ENCODE measurements around the gene RTP1.
"Not testable (repeated sequence)": the region's sequence is repeated elsewhere in the genome, so short reads cannot be mapped to it uniquely, and the experiment has no call there.

RTP1 gene

DNA sequence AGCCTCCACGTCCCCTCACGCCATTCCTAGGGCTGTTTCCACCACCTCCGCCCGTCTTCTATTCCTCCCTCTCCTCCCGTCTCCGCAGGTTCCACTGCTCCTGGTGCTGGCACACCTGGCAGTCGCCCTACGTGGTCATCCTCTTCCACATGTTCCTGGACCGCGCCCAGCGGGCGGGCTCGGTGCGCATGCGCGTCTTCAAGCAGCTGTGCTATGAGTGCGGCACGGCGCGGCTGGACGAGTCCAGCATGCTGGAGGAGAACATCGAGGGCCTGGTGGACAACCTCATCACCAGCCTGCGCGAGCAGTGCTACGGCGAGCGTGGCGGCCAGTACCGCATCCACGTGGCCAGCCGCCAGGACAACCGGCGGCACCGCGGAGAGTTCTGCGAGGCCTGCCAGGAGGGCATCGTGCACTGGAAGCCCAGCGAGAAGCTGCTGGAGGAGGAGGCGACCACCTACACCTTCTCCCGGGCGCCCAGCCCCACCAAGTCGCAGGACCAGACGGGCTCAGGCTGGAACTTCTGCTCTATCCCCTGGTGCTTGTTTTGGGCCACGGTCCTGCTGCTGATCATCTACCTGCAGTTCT is 2.3 kb downstream of the RTP1 start:
- DNase-seq, result not testable (repeated sequence)

- DNase-seq, result no peak
These were observed 8.4 kb downstream of the RTP1 start for GRCh38 chr3:187205683-187206082.

- no peak for DNase-seq
These were observed 9.8 kb downstream of the RTP1 start for GRCh38 chr3:187207062-187207461.

DNA sequence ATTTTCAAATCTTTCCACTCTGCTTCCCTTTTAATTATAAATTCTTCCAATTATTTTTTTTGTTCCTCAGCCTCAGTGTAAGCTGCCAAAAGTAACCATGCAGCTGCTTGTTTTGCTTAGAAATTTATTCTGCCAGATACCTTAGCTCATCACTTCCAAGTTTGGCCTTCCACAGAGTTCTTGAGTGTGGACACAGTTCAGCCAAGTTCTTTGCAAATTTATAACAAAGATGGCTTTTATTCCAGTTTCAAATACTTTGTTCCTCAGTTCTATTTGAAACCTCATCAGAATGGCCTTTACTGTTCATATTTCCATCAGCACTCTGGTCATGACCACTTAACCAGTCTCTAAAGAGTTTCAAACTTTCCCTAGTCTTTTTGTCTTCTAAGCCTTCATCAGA is 10.3 kb downstream of the RTP1 start:
- no peak for DNase-seq

- DNase-seq, result peak in 1 of 2 experiments; percentile 33
These were observed 10.9 kb downstream of the RTP1 start for GRCh38 chr3:187208159-187208558.

DNA sequence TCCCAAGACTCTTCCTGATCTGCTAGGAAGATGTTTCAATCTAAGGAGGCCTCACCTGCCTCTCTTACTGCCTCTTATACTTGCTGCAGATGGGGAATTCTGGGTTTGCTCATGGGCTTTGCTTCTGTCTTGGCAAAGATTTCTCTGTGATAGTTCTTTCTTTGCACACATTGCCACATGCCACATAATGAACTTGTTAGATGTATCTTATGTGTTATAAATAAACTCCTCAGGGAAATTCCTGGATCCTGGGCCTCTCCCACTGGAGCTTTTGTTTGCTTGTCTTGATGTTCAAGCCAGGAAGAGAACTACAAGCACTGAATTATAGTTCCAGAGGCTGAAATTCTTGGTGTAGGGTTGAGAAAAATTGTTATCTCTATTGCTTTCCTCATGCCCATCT is 12.2 kb downstream of the RTP1 start:
- no peak for DNase-seq

- no peak for DNase-seq
These were observed 12.8 kb downstream of the RTP1 start for GRCh38 chr3:187210091-187210490.

GRCh38 chr3:187210545-187211327 is 13.4 kb downstream of the RTP1 start:
- DNase-seq, result no peak

DNA sequence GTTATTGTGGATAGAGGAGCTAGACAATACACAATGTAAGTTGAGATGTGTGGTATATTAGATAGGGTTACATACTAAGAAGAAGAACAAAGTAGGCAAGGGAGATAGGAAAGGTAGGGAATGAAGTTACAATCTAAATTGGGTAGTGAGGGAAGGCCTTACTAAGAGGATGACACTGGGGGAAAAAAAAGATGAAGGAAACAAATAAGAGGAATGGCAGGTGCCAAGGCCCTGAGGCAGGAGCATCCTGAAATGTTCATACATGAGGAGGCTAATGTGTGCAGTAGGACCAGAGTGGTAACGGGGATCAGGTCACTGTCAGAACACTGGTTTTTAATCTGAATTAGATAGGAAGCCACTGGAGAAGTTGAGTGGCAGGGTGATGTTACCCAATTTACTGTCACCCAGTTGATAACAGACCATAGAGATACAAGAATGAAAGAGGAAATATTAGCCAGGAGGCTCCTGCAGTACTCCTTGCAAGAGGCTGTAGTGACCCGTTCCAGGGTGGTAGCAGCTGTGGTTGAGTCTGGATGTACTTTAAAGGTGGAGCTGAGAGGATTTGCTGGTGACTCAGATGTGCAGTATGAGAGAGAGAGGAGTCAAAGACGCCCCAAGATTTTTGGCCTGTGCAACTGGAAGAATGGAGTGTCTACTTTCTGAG is 14.4 kb downstream of the RTP1 start:
- DNase-seq, result peak; percentile 33 to 59

- peak in 1 of 2 experiments; percentile 62 for DNase-seq
These were observed 14.9 kb downstream of the RTP1 start for GRCh38 chr3:187212196-187212545.

GRCh38 chr3:187212705-187213104 is 15.4 kb downstream of the RTP1 start:
- peak; percentile 37 to 63 for DNase-seq

DNA sequence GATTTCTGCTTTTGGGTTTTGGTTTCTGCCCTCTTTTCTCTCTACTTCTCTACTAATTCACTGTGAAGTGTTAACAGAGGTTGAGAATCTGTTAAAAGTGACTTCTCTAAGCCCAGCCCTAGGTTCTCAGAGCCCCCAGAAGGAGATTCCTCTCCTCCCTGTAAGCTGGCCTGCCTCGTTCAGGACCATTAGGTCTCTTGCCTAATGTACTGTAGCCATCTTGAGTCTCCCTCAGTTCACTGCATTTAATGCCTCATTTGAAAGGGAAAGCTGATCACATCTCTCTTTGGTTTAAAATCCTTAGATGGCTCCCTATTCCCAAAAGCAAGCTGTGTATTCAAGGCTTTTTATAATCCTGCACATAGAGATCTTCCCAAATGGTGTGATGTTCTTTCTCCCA is 16.3 kb downstream of the RTP1 start:
- DNase-seq, result no peak

DNA sequence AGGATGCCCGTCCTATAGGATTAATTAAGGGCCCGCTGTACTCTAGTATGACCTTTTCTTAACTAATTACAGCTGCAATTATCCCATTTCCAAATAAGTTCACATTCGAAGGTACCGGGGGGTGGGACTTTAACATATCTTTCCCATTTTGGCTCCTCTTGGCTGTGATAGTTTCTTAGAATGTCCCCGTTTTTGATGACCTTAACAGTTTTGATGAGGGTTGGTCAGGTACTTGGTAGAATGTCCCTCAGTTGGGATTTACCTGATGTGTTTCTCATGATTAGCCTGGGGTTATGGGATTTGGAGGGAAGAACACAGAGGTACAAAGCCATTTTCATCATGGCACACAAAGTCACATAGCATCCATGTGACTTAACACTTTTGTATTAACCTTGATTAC is 18.2 kb downstream of the RTP1 start:
- DNase-seq, result no peak

DNA sequence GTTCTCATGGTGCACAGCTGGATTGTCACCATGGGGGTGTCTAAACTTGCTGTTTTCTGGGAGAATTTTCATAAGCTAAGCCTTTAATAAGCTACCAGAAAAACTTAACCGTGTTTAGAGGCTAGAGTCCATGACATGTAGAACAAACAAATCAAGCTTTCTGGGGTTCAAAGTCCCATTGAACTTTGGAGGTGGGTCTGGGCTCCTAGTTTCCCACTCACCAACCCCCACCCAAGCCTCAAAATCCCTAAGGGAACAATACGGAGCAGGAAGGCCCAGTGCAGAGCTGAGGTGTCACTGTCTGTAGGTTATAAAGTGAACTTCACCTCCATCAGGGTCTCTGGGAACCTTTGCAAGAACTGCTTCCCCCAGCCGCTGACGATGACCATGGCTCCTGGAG is 25.5 kb downstream of the RTP1 start:
- no peak for DNase-seq

DNA sequence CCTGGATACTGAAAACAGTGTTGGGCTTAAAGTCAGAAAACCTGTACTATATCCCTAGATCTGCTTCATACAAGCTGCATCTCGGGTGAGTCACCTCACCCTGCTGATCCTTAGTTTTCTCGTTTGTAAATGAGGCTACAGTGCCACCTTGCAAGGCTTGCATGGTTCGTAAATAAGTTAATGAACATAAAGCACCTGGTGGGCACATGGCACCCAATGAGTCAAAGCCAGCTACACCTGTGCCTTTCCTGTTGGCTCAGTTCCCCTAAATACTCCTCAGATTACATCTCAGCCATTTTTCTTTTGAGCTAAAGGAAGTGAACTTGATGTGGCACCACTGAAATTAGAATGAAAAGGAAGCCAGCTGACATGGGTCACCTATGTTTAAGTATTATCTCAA is 26.5 kb downstream of the RTP1 start:
- no peak for DNase-seq

- no peak for DNase-seq
These were observed 30.5 kb downstream of the RTP1 start for GRCh38 chr3:187227658-187228258.

GRCh38 chr3:187228740-187229139 is 31.5 kb downstream of the RTP1 start:
- DNase-seq, result no peak

GRCh38 chr3:187230011-187230410 is 32.7 kb downstream of the RTP1 start:
- no peak for DNase-seq

DNA sequence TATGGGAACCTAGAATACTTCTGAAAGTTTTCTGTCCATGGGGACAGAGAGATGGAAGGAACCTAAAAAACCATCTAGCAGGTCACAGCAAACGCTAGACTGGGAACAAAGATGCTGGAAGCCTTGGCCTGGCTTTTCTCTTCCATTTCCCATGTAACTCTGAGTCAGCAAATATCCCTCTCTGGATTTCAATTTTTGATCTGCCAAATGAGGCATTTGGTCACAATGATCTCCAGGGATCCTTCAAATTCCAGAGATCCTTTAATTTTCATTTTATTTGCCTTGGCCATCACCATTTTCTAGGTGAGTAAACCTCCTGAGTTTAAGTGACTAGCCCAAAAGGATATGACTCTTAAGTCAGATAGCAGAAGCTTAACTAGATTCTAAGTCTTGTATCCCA is 39.7 kb downstream of the RTP1 start:
- no peak for DNase-seq

DNA sequence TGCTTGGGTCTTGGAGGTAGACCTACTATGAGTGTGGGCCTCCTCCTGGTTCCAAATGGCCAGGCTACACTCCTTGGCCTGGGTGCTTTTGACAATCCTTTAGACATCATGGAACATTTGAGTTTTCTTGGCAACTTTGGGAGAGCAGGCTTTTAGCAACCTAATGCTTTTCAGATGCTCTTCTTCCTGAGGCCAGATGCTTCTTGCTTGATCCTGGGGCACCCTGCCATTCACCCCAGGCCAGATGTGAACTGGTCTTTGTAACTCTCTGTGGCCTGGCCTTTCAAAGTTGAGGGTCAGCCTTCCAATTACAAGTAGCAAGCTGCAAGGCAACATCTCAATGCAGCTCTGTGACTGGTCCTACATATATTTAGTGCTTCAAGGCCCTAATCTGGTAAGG is 40.5 kb downstream of the RTP1 start:
- DNase-seq, result no peak

DNA sequence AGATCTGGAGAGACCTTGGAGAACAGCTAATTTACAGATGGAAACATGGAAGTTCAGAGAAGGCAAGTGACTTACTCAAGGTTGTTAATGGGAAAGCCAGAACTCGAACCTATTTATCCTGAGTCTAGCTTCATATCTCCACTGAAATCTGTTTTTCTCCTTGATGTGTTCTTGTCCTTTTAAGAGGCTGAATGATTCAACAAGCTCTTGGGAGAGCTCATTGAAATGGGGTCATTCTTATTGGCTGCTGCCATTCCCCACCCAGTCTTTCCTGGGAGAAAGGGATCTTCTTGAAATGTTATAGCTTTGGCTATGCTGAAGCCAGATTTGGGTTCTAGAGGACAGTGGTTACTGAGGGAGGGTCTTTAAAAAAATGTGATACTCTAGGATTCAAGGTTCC is 41.0 kb downstream of the RTP1 start:
- DNase-seq, result no peak

DNA sequence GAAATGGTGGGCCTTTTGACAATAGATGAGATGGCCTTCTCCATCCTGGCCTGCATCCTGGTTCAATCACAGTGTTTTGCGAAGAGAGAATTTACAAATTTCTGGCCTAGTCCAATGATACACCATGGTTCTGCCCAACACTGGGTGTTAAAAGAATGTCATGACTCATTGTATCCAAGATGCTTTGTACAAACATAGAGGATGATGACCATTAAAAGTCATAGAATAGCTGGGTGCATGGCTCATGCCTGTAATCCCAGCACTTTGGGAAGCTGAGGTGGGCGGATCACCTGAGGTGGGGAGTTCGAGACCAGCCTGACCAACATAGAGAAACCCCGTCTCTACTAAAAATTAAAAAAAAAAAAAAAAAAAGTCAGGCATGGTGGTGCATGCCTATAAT is 41.5 kb downstream of the RTP1 start:
- not testable (repeated sequence) for DNase-seq

DNA sequence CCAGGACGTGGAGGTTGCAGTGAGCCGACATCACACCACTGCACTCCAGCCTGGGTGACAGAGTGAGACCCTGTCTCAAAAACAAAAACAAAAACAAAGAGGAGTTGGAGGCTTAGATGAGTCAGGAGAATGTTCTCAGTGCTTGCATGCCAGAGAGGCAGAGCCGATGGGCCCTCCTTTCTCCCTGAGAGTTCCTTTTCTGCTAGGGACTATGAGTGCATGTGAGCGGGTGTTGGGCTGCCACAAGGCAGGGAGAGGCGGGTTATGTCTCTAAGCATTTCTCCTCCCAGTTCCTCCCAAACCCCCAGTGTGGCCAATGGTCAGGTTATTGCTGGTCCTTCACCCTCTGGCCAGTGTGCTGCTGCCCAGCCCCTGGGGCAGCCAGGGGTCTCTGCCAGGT is 45.1 kb downstream of the RTP1 start:
- no peak for DNase-seq

- DNase-seq, result no peak
These were observed 45.6 kb downstream of the RTP1 start for GRCh38 chr3:187242900-187243299.
